Naive thymus-derived CD4-positive, alpha-beta T cell (primary cell): ENCODE measurements around the gene CCDC57. TPM values are rescaled to one million over a fixed set of nuclear protein-coding genes. Genes with fewer than 3 reads are reported as not detected.

Experiments used
- ATAC-seq: fragments of 150-1000 bp; cut with Tn5 transposase; 2 replicates; pipeline ENCODE4 v1.10.0; 2021; ENCODE audit warnings: mild to moderate bottlenecking, moderate library complexity
- CTCF ChIA-PET: fragments of 350-600 bp; sonication (Branson Sonifier 250); formaldehyde crosslinking; loops from one replicate; lab custom pipeline; 2021; ENCODE audit warnings: antibody characterized with exemption; lab: Charles Lee
- POLR2A ChIA-PET: fragments of 350-600 bp; sonication (Branson Sonifier 250); formaldehyde crosslinking; loops from one replicate; lab custom pipeline; 2021; ENCODE audit warnings: antibody characterized with exemption, inconsistent platforms; lab: Charles Lee
- DNase-seq, 9 donors: peaks; one replicate each; pipeline versions ENCODE4 v3.0.0 to v3.0.0-alpha.2; 2020 to 2022; ENCODE audit warnings: mixed read lengths in 1 of 9
- H3K27ac ChIP-seq: one replicate; pipeline ENCODE4 v1.7.0; 2013; ENCODE audit warnings: mild to moderate bottlenecking, low read depth, low read length, moderate library complexity
- H3K27me3 ChIP-seq, 2 donors: one replicate each; pipeline ENCODE4 v1.7.0; 2013; ENCODE audit warnings: low read length in 2 of 2, mild to moderate bottlenecking in 2 of 2, moderate library complexity in 2 of 2; ENCODE audit not compliant: control insufficient read depth in 2 of 2, insufficient read depth in 2 of 2
- H3K36me3 ChIP-seq, 3 experiments: 1 replicate in 2 of 3; 2 replicates in 1 of 3; pipeline ENCODE4 v1.7.0; 2013; ENCODE audit warnings: low read length in 3 of 3, mild to moderate bottlenecking in 3 of 3, moderate library complexity in 1 of 3; ENCODE audit not compliant: insufficient read depth in 3 of 3, control insufficient read depth in 2 of 3
- H3K4me1 ChIP-seq, 2 donors: one replicate each; pipeline ENCODE4 v1.7.0; 2013; ENCODE audit warnings: low read length in 2 of 2, mild to moderate bottlenecking in 2 of 2, moderate library complexity in 1 of 2; ENCODE audit not compliant: control insufficient read depth in 2 of 2, insufficient read depth in 2 of 2
- H3K4me3 ChIP-seq: 2 replicates; pipeline ENCODE4 v1.7.0; 2013; ENCODE audit warnings: mild to moderate bottlenecking, low read length
- H3K9me3 ChIP-seq, 3 experiments: 1 replicate in 2 of 3; 2 replicates in 1 of 3; pipeline ENCODE4 v1.7.0; 2013; ENCODE audit warnings: low read length in 3 of 3; ENCODE audit not compliant: control insufficient read depth in 2 of 3
- H3K27ac Mint-ChIP-seq, 9 donors: one replicate each; pipeline ENCODE4 v1.8.0; 2020 to 2022; ENCODE audit warnings: mixed read lengths in 9 of 9, mild to moderate bottlenecking in 8 of 9, moderate library complexity in 5 of 9, inconsistent platforms in 2 of 9
- H3K27me3 Mint-ChIP-seq, 5 donors: one replicate each; pipeline ENCODE4 v1.8.0; 2021 to 2022; ENCODE audit warnings: mixed read lengths in 5 of 5, mild to moderate bottlenecking in 1 of 5
- H3K36me3 Mint-ChIP-seq, 5 donors: one replicate each; pipeline ENCODE4 v1.8.0; 2020 to 2022; ENCODE audit warnings: mixed read lengths in 5 of 5, mild to moderate bottlenecking in 3 of 5, inconsistent platforms in 1 of 5
- H3K4me1 Mint-ChIP-seq, 7 donors: one replicate each; pipeline ENCODE4 v1.8.0; 2020 to 2022; ENCODE audit warnings: mixed read lengths in 7 of 7, mild to moderate bottlenecking in 3 of 7, inconsistent platforms in 1 of 7
- H3K4me3 Mint-ChIP-seq, 10 donors: one replicate each; pipeline ENCODE4 v1.8.0; 2020 to 2022; ENCODE audit warnings: mild to moderate bottlenecking in 10 of 10, mixed read lengths in 10 of 10, moderate library complexity in 6 of 10, inconsistent platforms in 2 of 10
- H3K9me3 Mint-ChIP-seq, 11 donors: one replicate each; pipeline ENCODE4 v1.8.0; 2020 to 2022; ENCODE audit warnings: mixed read lengths in 11 of 11, mild to moderate bottlenecking in 4 of 11, inconsistent platforms in 1 of 11, moderate library complexity in 1 of 11
- intact Hi-C, 2 donors: fragments of 100-400 bp; cut with micrococcal nuclease; formaldehyde crosslinking; loops; one replicate each; pipeline ENCODE4 v1.15.1; 2023
- polyA plus RNA-seq, 2 donors: library from polyadenylated mRNA; unstranded; fragments of 300-500 nt; fragmentation: Illumina TruSeq; gene quantifications; one replicate each; pipeline ENCODE4 v1.2.3, GENCODE V29; 2021
- total RNA-seq, 6 experiments: library from RNA in 5 of 6; stranded (reverse) in 5 of 6; gene quantifications; 1 replicate in 5 of 6; 2 replicates in 1 of 6; pipeline ENCODE4 v1.2.3 and lab custom pipeline; 2021 to 2026

The CCDC57 gene
- total and polyA plus RNA-seq, 7 experiments from 2014 or later, result 32.1 to 127 (median 92.1) TPM

GRCh38 chr17:82202981-82203380 is 9.7 kb downstream of the CCDC57 start:
- intact Hi-C loops, result no loop called here
- Histone ChIP-seq H3K36me3 (peaks cover 0 to 1% (median 0%) of the 10 kb centered on the region in 3 experiments), H3K4me1 (peaks cover 25 to 41% of the 10 kb centered on the region in 2 donors), H3K27me3 (no peaks in the 10 kb centered on the region), H3K4me3 (no peak overlapping the region), H3K9me3 (no peaks in the 10 kb centered on the region), H3K27ac (peak overlapping the region; percentile 27)
- Mint-ChIP-seq H3K9me3 (no peaks in the 10 kb centered on the region), H3K4me1 (peaks cover 38 to 75% (median 66%) of the 10 kb centered on the region in 7 donors), H3K4me3 (peak overlapping the region in 2 of 10 donors; percentile 4 to 18), H3K36me3 (peaks cover 0 to 10% (median 5%) of the 10 kb centered on the region in 5 donors), H3K27me3 (no peaks in the 10 kb centered on the region), H3K27ac (peak overlapping the region; percentile 71 to 96 (median 84))
- DNase-seq (no peak), ATAC-seq (no peak)
- ChIA-PET CTCF (interaction anchor here (1.2 kb wide), 1 partner anchor 33 kb away, joined by 3 read pairs; no protein-coding TSS in a partner anchor), POLR2A (interaction anchor here (1.4 to 1.6 kb wide), 2 partner anchors 10 to 17 kb away, joined by 3 to 15 read pairs; partner anchors contain the start of gene CCDC57)

- Histone ChIP-seq H3K27me3 (no peaks in the 10 kb centered on the region), H3K9me3 (no peaks in the 10 kb centered on the region), H3K4me1 (peaks cover 23 to 41% of the 10 kb centered on the region in 2 donors), H3K36me3 (peaks cover 0 to 13% (median 0%) of the 10 kb centered on the region in 3 experiments), H3K4me3 (no peak overlapping the region), H3K27ac (peak overlapping the region; percentile 44)
- Mint-ChIP-seq H3K4me1 (peaks cover 32 to 69% (median 66%) of the 10 kb centered on the region in 7 donors), H3K4me3 (peak overlapping the region in 9 of 10 donors; percentile 17 to 87 (median 38)), H3K27me3 (no peaks in the 10 kb centered on the region), H3K9me3 (no peaks in the 10 kb centered on the region), H3K36me3 (peaks cover 0 to 12% (median 7%) of the 10 kb centered on the region in 5 donors), H3K27ac (peak overlapping the region in 8 of 9 donors; percentile 51 to 96 (median 79))
- ChIA-PET CTCF (interaction anchor here (0.8 to 1.4 kb wide), 4 partner anchors 10 to 172 kb away, joined by 3 to 4 read pairs (median 3); partner anchors contain the start of gene CD7), POLR2A (interaction anchor here (0.6 to 2.4 kb wide), 14 partner anchors 11 to 294 kb away, joined by 3 to 13 read pairs (median 3); partner anchors contain the start of genes CCDC57, CENPX, LRRC45 and SECTM1)
- DNase-seq (peak in 3 of 9 donors; percentile 29 to 47 (median 39)), ATAC-seq (no peak)
- intact Hi-C loops, result no loop called here
Measured at GRCh38 chr17:82201498-82201910, 11.1 kb downstream of the CCDC57 start.

- peaks cover 17 to 35% of the 10 kb centered on the region in 2 donors for H3K4me1 ChIP-seq
- POLR2A ChIA-PET, result interaction anchor here (0.6 to 2.4 kb wide), 20 partner anchors 9 to 295 kb away, joined by 3 to 13 read pairs (median 4); partner anchors contain the start of genes CCDC57, CENPX, LRRC45 and SECTM1
- H3K27me3 ChIP-seq, result no peaks in the 10 kb centered on the region
- ATAC-seq (peak; percentile 97), DNase-seq (peak in 8 of 9 donors; percentile 52 to 90 (median 88))
- no peak overlapping the region for H3K4me3 ChIP-seq
- CTCF ChIA-PET, result interaction anchor here (0.8 to 1.4 kb wide), 5 partner anchors 11 to 171 kb away, joined by 3 to 4 read pairs (median 3); partner anchors contain the start of gene CD7
- peak overlapping the region; percentile 44 for H3K27ac ChIP-seq
- Mint-ChIP-seq H3K27me3 (no peaks in the 10 kb centered on the region), H3K4me3 (peak overlapping the region; percentile 51 to 87 (median 76)), H3K9me3 (no peaks in the 10 kb centered on the region), H3K27ac (peak overlapping the region; percentile 77 to 97 (median 91)), H3K36me3 (peaks cover 0 to 15% (median 11%) of the 10 kb centered on the region in 5 donors), H3K4me1 (peaks cover 28 to 64% (median 63%) of the 10 kb centered on the region in 7 donors)
- H3K9me3 ChIP-seq, result no peaks in the 10 kb centered on the region
- H3K36me3 ChIP-seq, result peaks cover 0 to 19% (median 0%) of the 10 kb centered on the region in 3 experiments
- intact Hi-C loops, result no loop called here
Measured at GRCh38 chr17:82200743-82201497, 11.7 kb downstream of the CCDC57 start.

- Histone ChIP-seq H3K9me3 (no peaks in the 10 kb centered on the region), H3K4me3 (peak overlapping the region; percentile 6), H3K27ac (peak overlapping the region; percentile 38), H3K27me3 (no peaks in the 10 kb centered on the region), H3K36me3 (peaks cover 0 to 22% (median 0%) of the 10 kb centered on the region in 3 experiments), H3K4me1 (peaks cover 11 to 30% of the 10 kb centered on the region in 2 donors)
- ATAC-seq (no peak), DNase-seq (peak in 1 of 9 donors; percentile 8)
- ChIA-PET CTCF (interaction anchor here (1.0 to 1.4 kb wide), 4 partner anchors 14 to 117 kb away, joined by 3 read pairs; partner anchors contain the start of gene CD7), POLR2A (interaction anchor here (0.8 to 2.4 kb wide), 7 partner anchors 12 to 170 kb away, joined by 3 to 13 read pairs (median 6); partner anchors contain the start of gene CCDC57)
- Mint-ChIP-seq H3K4me3 (peak overlapping the region; percentile 51 to 87 (median 76)), H3K9me3 (no peaks in the 10 kb centered on the region), H3K36me3 (peaks cover 0 to 19% (median 17%) of the 10 kb centered on the region in 5 donors), H3K27ac (peak overlapping the region; percentile 77 to 97 (median 91)), H3K4me1 (peaks cover 20 to 63% (median 56%) of the 10 kb centered on the region in 7 donors), H3K27me3 (no peaks in the 10 kb centered on the region)
- intact Hi-C loops, result no loop called here
Measured at GRCh38 chr17:82200135-82200534, 12.5 kb downstream of the CCDC57 start.

GRCh38 chr17:82199496-82199895 is 13.1 kb downstream of the CCDC57 start:
- H3K4me1 ChIP-seq, result peaks cover 11 to 30% of the 10 kb centered on the region in 2 donors
- no peak overlapping the region for H3K4me3 ChIP-seq
- DNase-seq, result peak in 1 of 9 donors; percentile 2
- no peaks in the 10 kb centered on the region for H3K27me3 ChIP-seq
- POLR2A ChIA-PET, result interaction anchor here (0.9 to 2.4 kb wide), 2 partner anchors 13 to 80 kb away, joined by 3 to 13 read pairs; partner anchors contain the start of gene CCDC57
- peaks cover 0 to 29% (median 0%) of the 10 kb centered on the region in 3 experiments for H3K36me3 ChIP-seq
- Mint-ChIP-seq H3K36me3 (peaks cover 0 to 23% (median 20%) of the 10 kb centered on the region in 5 donors), H3K27ac (peak overlapping the region in 8 of 9 donors; percentile 14 to 97 (median 80)), H3K9me3 (no peaks in the 10 kb centered on the region), H3K4me3 (peak overlapping the region in 4 of 10 donors; percentile 14 to 87 (median 70)), H3K27me3 (no peaks in the 10 kb centered on the region), H3K4me1 (peaks cover 17 to 63% (median 50%) of the 10 kb centered on the region in 7 donors)
- H3K9me3 ChIP-seq, result no peaks in the 10 kb centered on the region
- intact Hi-C loops, result no loop called here
- CTCF ChIA-PET, result interaction anchor here (1.3 kb wide), 1 partner anchor 78 kb away, joined by 3 read pairs; no protein-coding TSS in a partner anchor
- no peak overlapping the region for H3K27ac ChIP-seq
- ATAC-seq, result no peak

GRCh38 chr17:82198092-82198491 is 14.6 kb downstream of the CCDC57 start:
- CTCF ChIA-PET, result no interaction called here
- Histone ChIP-seq H3K27ac (no peak overlapping the region), H3K27me3 (no peaks in the 10 kb centered on the region), H3K4me3 (no peak overlapping the region), H3K36me3 (peaks cover 0 to 41% (median 0%) of the 10 kb centered on the region in 3 experiments), H3K4me1 (peaks cover 11 to 30% of the 10 kb centered on the region in 2 donors), H3K9me3 (no peaks in the 10 kb centered on the region)
- H3K27me3 Mint-ChIP-seq, result no peaks in the 10 kb centered on the region
- H3K27ac Mint-ChIP-seq, result peak overlapping the region in 8 of 9 donors; percentile 51 to 96 (median 74)
- H3K9me3 Mint-ChIP-seq, result no peaks in the 10 kb centered on the region
- peaks cover 5 to 35% (median 25%) of the 10 kb centered on the region in 5 donors for H3K36me3 Mint-ChIP-seq
- ATAC-seq (no peak), DNase-seq (peak in 1 of 9 donors; percentile 6)
- peaks cover 20 to 57% (median 44%) of the 10 kb centered on the region in 7 donors for H3K4me1 Mint-ChIP-seq
- peak overlapping the region in 7 of 10 donors; percentile 24 to 87 (median 55) for H3K4me3 Mint-ChIP-seq
- intact Hi-C loops, result no loop called here
- POLR2A ChIA-PET, result interaction anchor here (0.8 to 1.5 kb wide), 2 partner anchors 8 to 37 kb away, joined by 3 to 5 read pairs; no protein-coding TSS in a partner anchor
